COLO829 (cell line): ENCODE data around the gene PKHD1.

Experiments
- DNase-seq: peaks from one replicate; pipeline ENCODE4 v3.0.0; 2012; ENCODE audit warnings: low spot score

Gene PKHD1

DNA sequence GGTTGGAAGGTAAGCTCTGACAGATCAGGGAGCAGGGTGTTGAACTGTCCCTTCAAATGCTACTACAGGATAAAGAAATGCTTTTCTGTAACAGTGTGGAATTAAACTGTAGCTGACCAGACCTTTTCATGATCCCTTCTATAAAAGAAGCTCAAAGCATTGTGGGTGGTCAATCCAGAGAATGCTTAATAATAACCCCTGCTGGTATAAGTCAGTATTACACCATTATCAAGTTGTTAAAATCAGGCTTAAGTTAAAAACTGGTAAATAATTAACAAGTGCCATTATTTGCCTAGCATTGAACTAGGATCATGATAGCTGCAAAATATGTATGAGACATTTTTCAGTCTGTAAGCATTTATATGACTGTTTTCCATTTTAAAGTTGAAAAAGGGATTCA, 468.9 kb downstream of the PKHD1 start:
- DNase-seq, result peak; percentile 22

DNA sequence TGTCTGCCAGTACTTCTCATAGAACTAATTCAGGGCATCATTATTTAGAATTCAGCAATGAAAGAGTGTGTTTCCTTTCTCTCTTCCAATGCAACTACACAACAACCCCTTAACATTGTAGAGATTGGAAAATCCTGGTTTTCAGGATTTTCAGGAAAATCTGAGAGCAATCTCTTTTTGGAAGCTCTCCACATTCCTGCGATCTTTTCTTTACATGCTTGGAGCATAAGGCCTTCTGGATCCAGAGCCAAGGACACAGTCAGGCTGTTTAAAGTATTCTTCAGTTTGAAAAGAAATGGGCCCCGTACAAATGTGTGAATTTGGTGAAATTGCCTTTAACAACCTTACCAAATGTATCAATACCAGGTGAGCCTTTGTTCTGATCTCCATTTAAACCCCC, 469.7 kb downstream of the PKHD1 start:
- no peak for DNase-seq

DNA sequence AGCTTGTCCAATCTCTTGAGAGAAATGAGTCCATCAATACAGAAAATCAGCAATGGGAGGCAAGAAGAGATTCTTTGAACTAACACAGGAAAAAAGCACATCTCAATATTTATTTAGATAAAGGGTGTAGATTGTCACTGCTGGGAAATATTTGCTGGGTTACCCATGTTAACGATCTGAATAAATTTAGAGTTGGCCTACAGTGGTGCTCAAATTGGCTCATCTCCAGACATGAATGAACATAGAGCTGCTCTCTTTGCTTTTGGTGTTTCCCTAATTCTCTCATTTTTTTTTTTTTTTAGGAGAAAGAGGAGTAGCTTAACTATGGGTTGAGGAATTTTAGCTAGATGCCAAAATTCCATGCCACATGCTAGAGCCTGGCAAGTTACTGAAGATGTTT, 471.2 kb downstream of the PKHD1 start:
- no peak for DNase-seq

DNA sequence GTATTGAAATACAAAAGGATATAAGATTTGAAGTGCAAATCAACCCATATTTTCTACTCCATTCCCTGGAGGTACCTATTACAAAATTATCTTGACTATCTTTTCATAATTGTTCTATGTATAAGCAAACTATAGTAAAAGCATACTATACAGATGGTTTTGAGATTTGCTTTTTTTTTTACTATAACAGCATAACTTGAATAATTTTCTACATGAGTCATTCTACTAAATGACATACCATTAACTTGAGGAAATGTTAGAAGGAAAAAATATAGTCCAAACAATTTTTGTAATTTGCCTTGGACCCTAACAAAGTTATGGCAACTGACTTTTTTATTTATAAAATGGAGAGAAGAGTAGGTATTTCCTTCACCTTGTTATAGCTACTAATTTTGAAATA, 472.7 kb downstream of the PKHD1 start:
- DNase-seq, result peak; percentile 28

DNA sequence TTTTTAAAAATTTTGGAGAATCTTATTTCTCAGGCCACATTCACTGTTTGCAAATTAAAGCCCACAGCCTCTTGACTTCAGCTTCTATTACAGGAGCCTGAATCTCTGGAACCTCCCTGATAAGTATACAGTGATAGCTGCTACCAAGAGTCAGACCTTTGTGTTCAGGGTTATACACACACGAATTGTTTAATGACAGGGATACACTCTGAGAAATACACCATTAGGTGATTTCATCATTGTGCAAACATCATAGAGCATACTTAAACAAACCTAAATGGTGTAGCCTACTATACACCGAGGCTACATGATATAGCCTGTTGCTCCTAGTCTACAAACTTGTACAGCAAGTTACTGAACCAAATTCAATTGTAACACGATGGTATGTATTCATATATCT, 473.9 kb downstream of the PKHD1 start:
- no peak for DNase-seq

DNA sequence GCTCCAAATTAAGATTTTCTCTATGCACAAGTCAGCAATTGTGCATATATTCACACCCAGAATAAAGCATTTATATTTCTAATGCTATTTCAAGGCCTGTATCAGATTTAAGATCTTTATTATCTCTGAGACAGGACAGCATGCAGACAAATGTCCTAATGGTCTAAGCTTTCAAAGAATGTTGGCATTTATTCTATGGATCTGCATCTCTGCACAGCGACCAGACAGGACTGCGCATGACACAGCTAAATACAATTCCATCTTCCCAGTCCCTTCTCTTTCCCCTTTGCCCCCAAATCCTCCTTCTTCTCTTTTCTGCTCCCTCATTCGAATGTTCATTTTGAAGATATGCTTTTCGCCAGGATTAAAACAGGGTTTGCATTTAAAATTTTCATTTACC, 478.5 kb downstream of the PKHD1 start:
- no peak for DNase-seq

DNA sequence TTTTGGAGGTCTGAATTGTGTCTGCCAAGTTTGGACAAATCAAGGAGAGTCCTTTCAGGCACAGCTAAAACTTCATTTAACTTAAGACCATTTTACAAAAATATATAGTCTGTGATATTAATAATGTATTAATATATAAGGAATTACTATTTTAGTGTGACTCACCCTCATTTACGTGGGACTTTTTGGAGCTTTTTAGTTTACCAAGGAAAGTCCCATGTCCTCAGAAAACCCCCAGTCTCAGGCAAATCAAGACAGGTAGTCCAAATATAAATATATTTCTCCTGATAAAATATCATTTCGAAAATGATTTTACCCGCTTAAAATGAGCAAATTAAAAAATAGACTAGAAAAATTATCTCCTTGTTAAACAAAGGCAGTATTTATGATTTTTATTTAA, 479.0 kb downstream of the PKHD1 start:
- DNase-seq, result no peak

DNA sequence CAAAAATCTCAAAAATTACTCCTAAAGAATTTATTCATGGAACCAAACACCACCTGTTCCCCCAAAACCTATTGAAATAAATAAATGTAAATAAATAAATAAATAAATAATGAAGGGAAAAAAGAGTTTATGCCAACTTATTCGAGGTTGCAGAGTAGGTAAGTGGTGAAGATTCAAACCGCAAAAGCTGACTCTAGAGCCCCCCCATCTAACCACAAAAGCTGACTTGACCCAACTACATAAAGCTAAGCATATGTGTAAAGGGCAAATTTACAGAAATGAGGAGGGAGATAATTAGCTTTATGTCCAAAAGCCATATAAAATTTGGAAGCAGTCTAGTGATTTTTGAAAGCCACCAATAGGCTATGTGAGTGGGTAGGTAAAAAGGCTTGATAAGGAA, 486.9 kb downstream of the PKHD1 start:
- DNase-seq, result no peak

DNA sequence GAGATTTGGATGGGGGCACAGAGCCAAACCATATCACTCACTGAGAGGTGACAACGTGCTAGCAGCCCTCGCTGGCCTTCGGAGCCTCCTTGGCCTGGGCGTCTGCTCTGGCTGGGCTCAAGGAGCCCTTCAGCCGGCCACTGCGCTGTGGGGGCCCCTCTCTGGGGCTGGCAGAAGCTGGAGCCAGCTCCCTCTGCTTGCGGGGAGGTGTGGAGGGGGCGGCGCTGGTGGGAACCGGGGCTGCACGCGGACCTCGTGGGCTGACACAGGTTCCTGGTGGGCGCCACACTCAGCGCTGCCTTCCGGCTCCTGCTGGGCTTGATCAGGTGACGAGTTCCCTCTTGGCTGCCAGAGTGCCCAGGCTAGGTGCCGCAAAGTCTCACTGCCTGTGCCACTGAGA, 489.2 kb downstream of the PKHD1 start:
- DNase-seq, result no peak

DNA sequence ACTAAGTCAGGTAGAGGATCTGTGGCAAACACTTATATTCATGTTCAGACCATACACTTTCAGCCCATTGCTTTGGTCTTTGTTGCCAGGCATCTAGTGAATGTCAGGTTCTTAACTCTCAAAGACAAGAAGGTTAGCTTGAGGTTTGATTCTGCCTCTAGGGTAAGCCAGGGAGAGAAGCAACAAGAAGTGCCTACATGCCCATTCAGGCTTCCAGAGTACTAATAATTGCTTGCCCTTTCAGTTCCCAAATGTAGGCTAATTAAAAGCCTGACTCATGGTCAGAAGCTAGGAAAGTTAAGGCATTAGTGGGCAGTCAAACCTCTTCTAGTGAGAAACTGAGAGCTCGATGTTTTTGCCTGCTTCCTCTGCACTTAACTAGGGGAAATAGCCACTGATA, 492.4 kb downstream of the PKHD1 start:
- DNase-seq, result peak; percentile 24

DNA sequence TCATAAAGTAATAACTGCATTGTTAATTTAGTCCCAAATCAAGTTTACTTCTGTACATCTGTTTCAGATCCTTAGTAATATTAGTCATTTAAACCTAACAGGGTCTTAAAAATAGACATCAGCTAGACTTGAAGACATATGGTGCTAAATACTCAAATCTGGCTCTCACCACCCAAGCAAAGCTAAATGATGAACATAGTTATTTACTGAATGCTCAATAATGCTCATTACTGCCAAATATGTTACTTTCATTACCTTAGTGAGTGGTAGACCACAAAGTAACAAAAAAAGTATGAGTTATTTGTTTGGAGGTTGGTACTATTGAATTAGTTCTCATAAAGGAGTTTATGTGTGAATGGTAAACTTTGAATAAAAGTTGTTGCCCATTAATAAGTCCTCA, 502.1 kb downstream of the PKHD1 start:
- no peak for DNase-seq

DNA sequence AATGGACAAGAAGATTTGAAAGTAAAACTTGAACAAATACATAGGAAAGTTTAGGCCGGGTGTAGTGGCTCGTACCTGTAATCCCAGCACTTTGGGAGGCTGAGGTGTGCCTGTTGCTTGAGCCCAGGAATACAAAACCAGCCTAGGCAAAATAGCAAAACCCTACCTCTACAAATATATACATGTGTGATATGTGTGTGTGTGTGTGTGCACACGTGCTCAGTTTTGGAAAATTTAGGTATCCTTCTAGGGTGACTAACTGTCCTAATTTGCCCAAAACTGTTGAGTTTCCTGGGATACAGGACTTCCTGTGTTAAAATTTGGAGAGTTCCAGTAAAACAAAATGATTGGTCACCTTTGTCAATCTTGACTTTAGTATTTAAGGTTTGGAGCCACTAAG, 503.2 kb downstream of the PKHD1 start:
- no peak for DNase-seq

DNA sequence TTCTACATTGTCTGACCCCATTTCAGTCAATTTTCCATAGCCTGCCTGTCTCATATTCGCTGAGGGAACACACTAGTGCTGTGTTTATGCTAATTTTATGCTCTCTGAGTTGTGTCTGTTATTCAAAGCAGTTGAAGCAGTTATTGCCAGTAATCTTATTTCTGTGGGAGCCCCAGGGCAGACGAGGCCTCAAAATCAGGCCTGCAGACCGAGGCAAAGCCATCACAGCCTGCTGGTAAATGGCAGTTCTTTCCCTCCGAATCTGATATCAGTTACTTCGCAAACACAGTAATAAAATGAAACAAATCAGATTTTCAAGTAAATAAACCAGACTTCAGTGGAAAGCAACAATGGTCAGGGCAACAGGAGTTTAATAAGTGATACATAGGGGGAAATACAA, 508.4 kb downstream of the PKHD1 start:
- no peak for DNase-seq

DNA sequence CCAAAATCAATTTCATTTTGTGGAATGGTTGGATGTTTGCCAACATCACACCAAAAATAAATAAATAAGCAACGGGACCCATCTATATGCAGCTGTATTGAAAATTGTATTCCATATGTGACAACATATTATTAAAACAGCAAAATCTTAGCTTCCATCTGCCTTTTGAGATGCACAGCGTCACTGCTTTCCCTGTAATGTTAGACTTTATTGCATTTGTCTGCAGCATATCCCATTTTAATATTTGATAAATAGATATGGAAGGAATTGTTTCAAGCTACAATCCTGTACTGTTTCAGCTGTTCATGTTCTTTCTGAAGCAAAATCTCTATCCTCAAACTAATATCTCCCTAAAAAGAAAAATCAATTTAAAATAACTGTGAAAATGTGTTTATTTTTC, 509.1 kb downstream of the PKHD1 start:
- no peak for DNase-seq

DNA sequence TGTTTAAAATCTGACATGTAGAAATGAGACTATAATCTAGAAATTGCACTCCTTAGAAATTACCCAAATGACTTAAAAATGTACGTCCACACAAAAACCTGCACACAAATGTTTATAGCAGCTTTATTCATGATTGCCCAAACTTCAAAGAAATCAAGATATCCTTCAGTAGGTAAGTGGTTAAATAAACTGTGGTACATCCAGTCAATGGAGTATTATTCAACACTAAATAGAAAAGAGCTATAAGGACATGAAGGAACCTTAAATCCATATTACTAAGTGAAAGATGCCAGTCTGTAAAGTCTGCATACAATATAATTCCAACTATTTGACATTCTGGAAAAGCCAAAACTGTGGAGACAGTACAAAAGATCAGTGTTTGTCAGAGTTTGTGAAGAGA, 513.4 kb downstream of the PKHD1 start:
- no peak for DNase-seq

DNA sequence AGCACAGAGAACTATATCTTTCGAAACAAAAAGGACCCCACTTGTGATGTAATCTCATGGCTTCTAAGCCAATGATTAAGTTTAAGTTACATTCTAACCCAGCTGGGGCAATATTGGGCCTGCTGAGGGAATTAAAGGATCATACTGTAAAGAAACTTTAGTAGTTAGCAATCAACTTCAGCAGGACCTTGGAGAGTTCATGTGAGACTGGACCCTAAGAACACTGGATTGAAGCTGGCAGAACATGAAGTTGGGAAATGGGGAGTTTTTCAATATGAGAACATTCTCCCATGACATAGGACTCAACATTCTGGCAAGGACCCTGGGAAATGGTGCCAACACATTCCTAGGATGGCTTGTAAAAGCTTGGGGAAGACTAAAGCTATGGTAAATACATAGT, 516.2 kb downstream of the PKHD1 start:
- no peak for DNase-seq

DNA sequence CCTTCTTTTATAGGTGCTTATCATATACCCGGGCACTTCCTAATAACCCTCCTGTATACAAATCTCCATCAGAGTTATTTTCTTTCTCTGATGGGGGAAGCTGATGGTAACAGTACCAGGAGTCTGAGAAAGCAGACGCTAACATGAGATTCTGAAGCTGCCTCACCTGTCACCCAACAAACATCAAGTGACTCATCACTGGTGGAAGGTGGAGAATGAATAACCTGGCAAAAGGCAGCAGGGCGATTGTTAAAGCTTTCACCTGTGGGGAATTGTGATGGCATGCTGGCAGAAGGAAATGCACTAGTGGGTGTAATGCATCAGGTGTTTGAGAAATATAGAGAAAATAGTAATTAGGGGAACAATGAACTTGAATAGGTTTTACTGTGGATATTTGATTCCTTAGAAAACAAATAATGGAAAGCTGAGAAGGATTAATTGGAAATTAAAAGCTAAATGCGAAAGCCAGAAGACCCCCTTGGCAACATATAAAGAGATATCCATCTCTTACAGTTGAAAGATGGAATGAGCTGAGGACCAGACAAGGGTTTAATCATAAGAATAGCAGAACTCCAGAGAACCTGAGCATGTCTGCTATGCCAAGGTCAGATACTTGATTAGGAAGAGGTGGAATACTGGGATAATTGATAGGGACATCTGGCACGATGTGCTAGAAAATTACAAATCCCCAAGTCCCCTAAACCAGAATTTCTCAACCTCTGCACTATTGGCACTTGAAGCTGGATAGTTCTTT, 517.1 kb downstream of the PKHD1 start:
- DNase-seq, result no peak

DNA sequence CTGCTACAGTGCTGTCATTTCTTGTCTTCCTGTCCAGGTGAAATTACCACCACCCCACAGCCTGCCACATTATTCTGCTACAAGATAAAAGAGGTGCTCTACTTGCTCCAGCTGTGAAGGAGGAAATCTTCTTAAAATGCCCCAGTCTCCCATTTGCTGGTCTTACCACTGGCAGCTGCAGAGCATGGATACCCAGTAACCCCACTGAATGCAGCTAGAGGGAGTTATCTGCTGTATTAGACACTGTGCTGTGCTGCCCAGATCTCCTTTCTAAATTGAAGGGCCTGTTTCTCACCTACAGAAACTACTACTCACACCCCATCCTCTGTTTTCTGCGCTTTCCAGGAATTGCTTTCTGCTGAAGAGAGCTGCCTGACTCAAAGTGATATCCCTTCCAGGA, 517.8 kb downstream of the PKHD1 start:
- DNase-seq, result no peak

DNA sequence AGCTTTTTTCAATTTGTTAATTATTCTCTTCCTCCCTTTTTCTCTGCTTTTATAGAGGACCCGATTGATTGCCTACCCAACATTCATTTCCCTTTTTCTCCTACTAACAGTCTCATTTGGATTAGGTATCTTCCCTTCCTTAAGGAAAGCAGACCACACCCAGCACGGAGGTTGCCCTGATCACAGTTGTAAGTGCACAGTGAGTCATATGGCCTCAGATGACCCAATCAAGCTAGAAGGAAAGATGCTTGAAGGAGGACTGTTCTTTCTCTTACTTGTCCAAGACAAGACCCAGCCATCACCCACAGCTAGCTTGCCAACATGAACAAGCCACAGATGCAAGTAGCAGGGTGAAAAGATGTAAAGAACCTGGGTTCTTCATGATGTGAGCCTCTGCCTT, 518.6 kb downstream of the PKHD1 start:
- no peak for DNase-seq

DNA sequence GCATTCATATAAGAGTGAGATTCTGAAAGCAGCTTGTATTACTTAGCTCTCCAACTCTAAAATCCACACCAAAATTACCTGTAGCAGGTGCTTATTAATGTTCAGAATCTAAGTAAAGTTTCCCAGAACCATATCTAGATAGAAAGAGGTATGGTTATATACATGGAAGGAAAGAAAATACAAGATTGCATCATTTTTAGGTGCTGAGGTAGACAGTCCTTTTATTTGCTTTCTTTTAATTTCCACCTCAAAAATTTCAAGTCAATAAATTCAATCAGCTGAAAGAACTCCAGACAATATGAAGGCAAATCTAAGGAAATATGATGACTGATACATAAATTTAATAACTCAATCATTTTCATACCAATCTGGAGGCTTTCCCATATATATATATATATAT, 521.9 kb downstream of the PKHD1 start:
- no peak for DNase-seq
